Panc1 (cell line): ENCODE results near the gene SLC4A9. TPM values are rescaled to one million over a fixed set of nuclear protein-coding genes. Genes with fewer than 3 reads are reported as not detected.

Source experiments
- ATAC-seq: fragments of 200-7000 bp; cut with Tn5 transposase; 2 replicates; pipeline ENCODE4 v1.9.1; 2020; ENCODE audit warnings: mild to moderate bottlenecking, moderate library complexity
- BruUV-seq: library from RNA; stranded (reverse); fragments of 400-500 nt; replicated peaks from 2 replicates; lab custom pipeline; 2021; lab: Mats Ljungman, UMichigan
- CTCF ChIA-PET: fragments of 300-600 bp; sonication (Branson Sonifier 250); formaldehyde crosslinking; loops from one replicate; lab custom pipeline; 2022; ENCODE audit warnings: antibody characterized with exemption; lab: Charles Lee
- POLR2A ChIA-PET: fragments of 300-600 bp; sonication (Branson Sonifier 250); formaldehyde crosslinking; loops from one replicate; lab custom pipeline; 2022; ENCODE audit warnings: antibody characterized with exemption; lab: Charles Lee
- DNase-seq: peaks from one replicate; pipeline ENCODE4 v3.0.0-alpha.2; 2010; ENCODE audit warnings: low read depth, low spot score
- H3K27ac ChIP-seq: 2 replicates; pipeline ENCODE4 v1.5.1; 2011; ENCODE audit warnings: mild to moderate bottlenecking, low read length, inconsistent platforms
- H3K27me3 ChIP-seq: fragments of 200-500 bp; sonication (Bioruptor generic); 2 replicates; pipeline ENCODE4 v1.6.0; 2014; ENCODE audit warnings: low read length, inconsistent platforms; ENCODE audit not compliant: control insufficient read depth, insufficient read depth
- H3K36me3 ChIP-seq: fragments of 200-500 bp; sonication (Bioruptor generic); 2 replicates; pipeline ENCODE4 v1.5.1; 2014; ENCODE audit warnings: inconsistent platforms, mild to moderate bottlenecking, low read length, moderate library complexity; ENCODE audit not compliant: control insufficient read depth, insufficient read depth
- H3K4me1 ChIP-seq: 2 replicates; pipeline ENCODE4 v1.5.1; 2011; ENCODE audit warnings: inconsistent platforms, mild to moderate bottlenecking, low read length, moderate library complexity; ENCODE audit not compliant: control insufficient read depth, insufficient read depth
- H3K4me3 ChIP-seq, 2 experiments: 2 replicates each; pipeline ENCODE4 v1.5.1; 2011 to 2012; ENCODE audit warnings: low read depth in 2 of 2, low read length in 2 of 2, mild to moderate bottlenecking in 2 of 2, inconsistent platforms in 1 of 2, moderate library complexity in 1 of 2
- H3K9me3 ChIP-seq: fragments of 200-500 bp; sonication (Bioruptor generic); 2 replicates; pipeline ENCODE4 v1.5.1; 2014; ENCODE audit warnings: low read depth, mild to moderate bottlenecking, inconsistent platforms, low read length, moderate library complexity; ENCODE audit not compliant: control insufficient read depth, insufficient read depth
- POLR2AphosphoS5 ChIP-seq: IDR thresholded peaks from 2 replicates; pipeline ENCODE4 v1.6.1; 2012; ENCODE audit warnings: mild to moderate bottlenecking, low read depth, low read length, moderate library complexity
- REST ChIP-seq, 2 experiments: IDR thresholded peaks; 2 replicates each; pipeline ENCODE4 v1.6.1; 2011 to 2012; ENCODE audit warnings: low read depth in 2 of 2, control low read depth in 1 of 2, low read length in 1 of 2, mild to moderate bottlenecking in 1 of 2, moderate library complexity in 1 of 2; ENCODE audit not compliant: insufficient read depth in 1 of 2
- SIN3A ChIP-seq: IDR thresholded peaks from 2 replicates; pipeline ENCODE4 v1.6.1; 2012; ENCODE audit warnings: low read depth, mild to moderate bottlenecking, low read length, moderate library complexity, borderline replicate concordance; ENCODE audit not compliant: insufficient read depth
- TCF7L2 ChIP-seq: IDR thresholded peaks from 2 replicates; pipeline ENCODE4 v1.6.1; 2011; ENCODE audit warnings: mild to moderate bottlenecking, low read depth, low read length, inconsistent platforms
- in situ Hi-C: cut with HindIII; loops from 2 replicates; pipeline ENCODE4 v1.10.0; 2016; ENCODE audit warnings: low sequenced_read_pairs, low pct_unique_long_range_greater_than_20kb
- intact Hi-C: fragments of 100-400 bp; cut with micrococcal nuclease; formaldehyde crosslinking; loops from one replicate; pipeline ENCODE4 v1.10.0; 2022; ENCODE audit not compliant: unreplicated experiment
- total RNA-seq: library from RNA; stranded (reverse); gene quantifications from one replicate; pipeline ENCODE4 v1.2.1, GENCODE V29; 2021; ENCODE audit not compliant: unreplicated experiment
- TF ChIP-seq, protein P1 (sequence below): fragments of 450-650 bp; IDR thresholded peaks from 2 replicates; pipeline ENCODE4 v1.5.1; 2017; ENCODE audit warnings: mild to moderate bottlenecking

The SLC4A9 gene
- total RNA-seq, 1 experiment from 2014 or later = not detected

DNA sequence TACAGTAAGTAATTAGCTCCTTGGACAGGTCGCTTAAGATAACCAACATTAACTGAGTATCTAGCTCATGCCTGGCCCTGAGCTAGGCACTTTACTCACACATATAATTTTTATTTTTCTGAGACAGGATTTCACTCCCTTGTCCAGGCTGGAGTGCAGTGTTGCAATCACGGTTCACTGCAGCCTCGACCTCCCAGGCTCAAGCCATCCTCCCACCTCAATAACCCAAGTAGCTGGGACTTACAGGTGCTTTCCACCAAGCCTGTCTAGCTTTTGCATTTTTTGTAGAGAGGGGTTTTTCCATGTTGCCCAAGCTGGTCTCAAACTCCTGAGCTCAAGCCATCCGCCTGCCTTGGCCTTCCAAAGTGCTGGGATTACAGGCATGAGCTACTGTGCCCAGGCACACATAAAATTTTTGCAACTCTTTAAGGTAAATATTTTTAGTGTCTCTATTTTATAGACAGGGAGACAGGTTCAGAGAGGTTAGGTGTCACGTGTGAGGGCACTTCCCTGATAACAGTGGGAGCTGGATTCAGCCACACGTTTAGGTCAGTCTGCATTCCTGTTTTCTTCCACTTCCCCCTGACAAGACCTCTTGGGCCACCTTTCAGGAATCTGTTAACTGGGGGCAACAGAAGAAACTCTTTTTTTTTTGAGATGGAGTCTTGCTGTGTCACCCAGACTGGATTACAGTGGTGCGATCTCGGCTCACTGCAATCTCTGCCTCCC, 31.8 kb upstream of the SLC4A9 start:
- DNase-seq (no peak), ATAC-seq (no peak)
- Histone ChIP-seq H3K27me3 (no peaks in the 10 kb centered on the region), H3K4me3 (no peak overlapping the region), H3K27ac (no peak overlapping the region), H3K4me1 (peaks cover 10% of the 10 kb centered on the region), H3K9me3 (no peaks in the 10 kb centered on the region), H3K36me3 (no peaks in the 10 kb centered on the region)
- no peak for TF ChIP-seq TCF7L2
- TF ChIP-seq SIN3A = no peak
- TF ChIP-seq, protein P1, sequence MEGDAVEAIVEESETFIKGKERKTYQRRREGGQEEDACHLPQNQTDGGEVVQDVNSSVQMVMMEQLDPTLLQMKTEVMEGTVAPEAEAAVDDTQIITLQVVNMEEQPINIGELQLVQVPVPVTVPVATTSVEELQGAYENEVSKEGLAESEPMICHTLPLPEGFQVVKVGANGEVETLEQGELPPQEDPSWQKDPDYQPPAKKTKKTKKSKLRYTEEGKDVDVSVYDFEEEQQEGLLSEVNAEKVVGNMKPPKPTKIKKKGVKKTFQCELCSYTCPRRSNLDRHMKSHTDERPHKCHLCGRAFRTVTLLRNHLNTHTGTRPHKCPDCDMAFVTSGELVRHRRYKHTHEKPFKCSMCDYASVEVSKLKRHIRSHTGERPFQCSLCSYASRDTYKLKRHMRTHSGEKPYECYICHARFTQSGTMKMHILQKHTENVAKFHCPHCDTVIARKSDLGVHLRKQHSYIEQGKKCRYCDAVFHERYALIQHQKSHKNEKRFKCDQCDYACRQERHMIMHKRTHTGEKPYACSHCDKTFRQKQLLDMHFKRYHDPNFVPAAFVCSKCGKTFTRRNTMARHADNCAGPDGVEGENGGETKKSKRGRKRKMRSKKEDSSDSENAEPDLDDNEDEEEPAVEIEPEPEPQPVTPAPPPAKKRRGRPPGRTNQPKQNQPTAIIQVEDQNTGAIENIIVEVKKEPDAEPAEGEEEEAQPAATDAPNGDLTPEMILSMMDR = no peak
- no peak for TF ChIP-seq POLR2AphosphoS5
- TF ChIP-seq REST (IDR thresholded peaks at IDR 0.05; ENCODE audit: insufficient read depth in 1 of 2, low read depth in 2 of 2, low read length in 1 of 2) = no peak
- BruUV-seq = no TSS peak
- POLR2A ChIA-PET = interaction anchor here (0.7 to 0.9 kb wide), 2 partner anchors 18 to 82 kb away, joined by 3 read pairs; no protein-coding TSS in a partner anchor
- intact Hi-C loops (no loop called here), in situ Hi-C loops (no loop called here)
- CTCF ChIA-PET = interaction anchor here (0.7 to 1.8 kb wide), 4 partner anchors 10 to 1264 kb away, joined by 4 to 5 read pairs (median 4); partner anchors contain the start of gene HBEGF

DNA sequence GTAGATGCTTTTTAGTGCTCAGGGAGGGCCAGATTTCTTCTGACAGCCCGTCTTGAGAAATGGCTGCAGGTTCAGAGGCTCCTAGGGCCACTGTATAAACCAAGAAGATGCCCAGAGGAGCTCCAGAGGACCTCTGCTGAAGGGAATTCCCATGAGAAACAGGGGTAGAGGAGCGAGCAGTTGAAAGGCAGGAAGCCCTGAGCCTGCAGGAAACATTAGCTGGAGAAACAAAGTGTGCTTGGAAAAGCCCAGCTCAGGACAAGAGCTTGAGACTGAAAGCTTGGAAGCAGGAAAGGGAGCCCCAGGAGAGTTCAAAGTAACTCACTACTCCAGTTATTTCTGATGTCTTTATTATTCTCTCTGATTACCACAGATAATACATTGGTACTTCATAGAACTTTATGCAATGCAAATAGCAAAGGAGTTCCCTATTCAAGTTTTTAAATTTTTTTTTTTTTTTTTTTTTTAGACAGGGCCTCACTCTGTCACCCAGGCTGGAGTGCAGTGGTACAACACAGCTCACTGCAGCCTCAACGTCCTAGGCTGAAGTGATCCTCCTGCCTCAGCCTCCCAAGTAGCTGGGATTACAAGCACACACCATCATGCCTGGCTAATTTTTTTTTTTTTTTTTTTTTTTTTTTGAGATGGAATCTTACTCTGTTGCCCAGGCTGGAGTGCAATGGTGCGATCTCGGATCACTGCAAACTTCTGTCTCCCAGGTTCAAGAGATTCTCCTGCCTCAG, 30.1 kb upstream of the SLC4A9 start:
- DNase-seq (no peak), ATAC-seq (peak; percentile 55; the same call in 1 of the 2 replicates)
- POLR2A ChIA-PET = interaction anchor here (0.7 kb wide), 1 partner anchor 68 kb away, joined by 11 read pairs; no protein-coding TSS in a partner anchor
- H3K36me3 ChIP-seq = no peaks in the 10 kb centered on the region
- no peak overlapping the region for H3K27ac ChIP-seq
- H3K4me3 ChIP-seq = no peak overlapping the region
- no TSS peak for BruUV-seq
- in situ Hi-C loops (no loop called here), intact Hi-C loops (no loop called here)
- CTCF ChIA-PET = interaction anchor here (1.2 to 1.8 kb wide), 2 partner anchors 16 to 43 kb away, joined by 3 to 4 read pairs; partner anchors contain the start of gene HBEGF
- no peak for TF ChIP-seq POLR2AphosphoS5
- no peak for TF ChIP-seq SIN3A
- TF ChIP-seq REST (IDR thresholded peaks at IDR 0.05; ENCODE audit: insufficient read depth in 1 of 2, low read depth in 2 of 2, low read length in 1 of 2) = no peak
- TF ChIP-seq, protein P1 = no peak
- no peak for TF ChIP-seq TCF7L2
- no peaks in the 10 kb centered on the region for H3K9me3 ChIP-seq
- no peaks in the 10 kb centered on the region for H3K4me1 ChIP-seq
- no peaks in the 10 kb centered on the region for H3K27me3 ChIP-seq
